C4-2B (cell line): ENCODE data around the gene ALKBH7.

Experiments used
- CTCF ChIP-seq: fragments of 450-650 bp; conservative IDR thresholded peaks from 2 replicates; pipeline ENCODE4 v1.5.1; 2017; ENCODE audit warnings: mild to moderate bottlenecking
- ZFX ChIP-seq: fragments of 450-650 bp; IDR thresholded peaks from 2 replicates; pipeline ENCODE4 v1.6.1; 2017

- TF ChIP-seq CTCF (no peak), ZFX (no peak)
These were observed 48.8 kb downstream of the ALKBH7 start for GRCh38 chr19:6421075-6422014.
